ENCODE data around the gene GATA2.

Gene GATA2

DNA sequence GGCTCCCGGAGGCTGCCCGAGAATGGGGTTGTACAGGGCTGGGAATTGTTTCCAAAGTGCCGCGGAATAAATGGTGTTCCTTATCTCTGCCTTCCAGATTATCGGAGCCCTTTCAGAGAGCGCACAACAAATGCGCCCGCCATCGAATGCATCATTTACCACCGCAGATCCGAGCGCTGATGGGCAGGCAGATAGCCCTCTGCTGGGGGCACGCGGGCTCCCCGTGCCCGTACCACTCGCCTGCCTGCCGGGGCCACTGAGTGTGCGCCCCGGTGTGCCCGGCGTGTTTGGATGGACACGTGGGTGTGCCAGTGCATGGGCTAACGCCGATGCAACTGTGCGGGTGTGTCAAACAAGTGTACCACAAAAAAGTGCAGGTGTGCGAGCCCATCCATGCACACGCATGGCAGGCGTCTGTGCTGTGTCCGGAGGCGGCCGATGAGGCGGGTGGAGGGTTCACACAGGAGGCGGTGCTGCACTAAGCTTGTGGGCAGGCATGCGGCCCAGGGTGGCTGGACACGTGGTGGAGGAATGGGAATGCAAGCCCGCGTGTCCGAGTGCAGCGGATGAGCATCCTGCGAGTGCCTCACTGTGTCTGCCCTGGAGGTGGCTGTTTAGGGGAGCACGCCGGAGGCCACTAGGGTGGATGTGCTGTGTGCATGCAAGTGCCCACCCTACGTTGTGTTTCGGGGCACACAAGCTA is 3.8 kb upstream of the GATA2 start:
- TF ChIP-seq, protein P1, sequence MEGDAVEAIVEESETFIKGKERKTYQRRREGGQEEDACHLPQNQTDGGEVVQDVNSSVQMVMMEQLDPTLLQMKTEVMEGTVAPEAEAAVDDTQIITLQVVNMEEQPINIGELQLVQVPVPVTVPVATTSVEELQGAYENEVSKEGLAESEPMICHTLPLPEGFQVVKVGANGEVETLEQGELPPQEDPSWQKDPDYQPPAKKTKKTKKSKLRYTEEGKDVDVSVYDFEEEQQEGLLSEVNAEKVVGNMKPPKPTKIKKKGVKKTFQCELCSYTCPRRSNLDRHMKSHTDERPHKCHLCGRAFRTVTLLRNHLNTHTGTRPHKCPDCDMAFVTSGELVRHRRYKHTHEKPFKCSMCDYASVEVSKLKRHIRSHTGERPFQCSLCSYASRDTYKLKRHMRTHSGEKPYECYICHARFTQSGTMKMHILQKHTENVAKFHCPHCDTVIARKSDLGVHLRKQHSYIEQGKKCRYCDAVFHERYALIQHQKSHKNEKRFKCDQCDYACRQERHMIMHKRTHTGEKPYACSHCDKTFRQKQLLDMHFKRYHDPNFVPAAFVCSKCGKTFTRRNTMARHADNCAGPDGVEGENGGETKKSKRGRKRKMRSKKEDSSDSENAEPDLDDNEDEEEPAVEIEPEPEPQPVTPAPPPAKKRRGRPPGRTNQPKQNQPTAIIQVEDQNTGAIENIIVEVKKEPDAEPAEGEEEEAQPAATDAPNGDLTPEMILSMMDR (IDR thresholded peaks at IDR 0.05; ENCODE audit: low read depth, low read length), result no peak
- TF ChIP-seq, protein P2, sequence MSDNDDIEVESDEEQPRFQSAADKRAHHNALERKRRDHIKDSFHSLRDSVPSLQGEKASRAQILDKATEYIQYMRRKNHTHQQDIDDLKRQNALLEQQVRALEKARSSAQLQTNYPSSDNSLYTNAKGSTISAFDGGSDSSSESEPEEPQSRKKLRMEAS (IDR thresholded peaks at IDR 0.05; ENCODE audit: low read depth, low read length), result no peak
- TF ChIP-seq MYC (IDR thresholded peaks at IDR 0.05; ENCODE audit: low read depth, low read length) (no peak), POLR2A (IDR thresholded peaks at IDR 0.05; ENCODE audit: extremely low read depth, insufficient read length) (no peak)
- no peak overlapping the region for H3K4me3 ChIP-seq (ENCODE audit: low read depth, low read length)
- no peak for DNase-seq (ENCODE audit: low read depth)

DNA sequence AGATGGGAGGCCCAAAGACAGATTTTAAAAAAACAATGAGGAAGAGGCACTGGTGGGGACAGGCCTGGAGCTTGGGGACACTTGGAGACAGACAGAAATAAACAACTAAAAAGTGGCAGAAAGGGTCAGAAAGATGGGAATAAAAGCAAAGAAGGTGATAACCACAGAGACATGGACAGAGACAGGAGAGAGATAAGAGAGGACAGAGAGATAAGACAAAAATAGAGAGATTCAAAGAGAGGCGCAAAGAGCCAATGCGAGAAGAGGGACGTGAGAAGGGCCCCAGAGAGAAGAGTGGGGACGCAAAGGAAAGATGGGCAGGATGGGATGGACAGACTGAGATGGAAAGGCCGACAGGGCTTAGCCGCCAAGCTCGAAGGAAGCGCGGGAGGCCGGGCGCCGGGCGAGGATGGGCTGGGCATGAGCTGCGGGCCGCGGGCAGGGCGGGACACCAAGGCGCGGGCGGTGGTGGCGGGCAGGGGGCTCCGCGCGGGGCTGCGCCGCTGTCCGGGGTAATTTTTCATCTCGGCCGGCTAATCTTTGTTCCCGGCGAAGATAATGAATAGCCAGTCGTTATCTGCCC is 3.1 kb upstream of the GATA2 start:
- no peak for TF ChIP-seq POLR2A (IDR thresholded peaks at IDR 0.05; ENCODE audit: extremely low read depth, insufficient read length)
- TF ChIP-seq, protein P1 (IDR thresholded peaks at IDR 0.05; ENCODE audit: low read depth, low read length), result no peak
- TF ChIP-seq MYC (IDR thresholded peaks at IDR 0.05; ENCODE audit: low read depth, low read length), result no peak
- H3K4me3 ChIP-seq (ENCODE audit: low read depth, low read length), result no peak overlapping the region
- DNase-seq (ENCODE audit: low read depth), result no peak

DNA sequence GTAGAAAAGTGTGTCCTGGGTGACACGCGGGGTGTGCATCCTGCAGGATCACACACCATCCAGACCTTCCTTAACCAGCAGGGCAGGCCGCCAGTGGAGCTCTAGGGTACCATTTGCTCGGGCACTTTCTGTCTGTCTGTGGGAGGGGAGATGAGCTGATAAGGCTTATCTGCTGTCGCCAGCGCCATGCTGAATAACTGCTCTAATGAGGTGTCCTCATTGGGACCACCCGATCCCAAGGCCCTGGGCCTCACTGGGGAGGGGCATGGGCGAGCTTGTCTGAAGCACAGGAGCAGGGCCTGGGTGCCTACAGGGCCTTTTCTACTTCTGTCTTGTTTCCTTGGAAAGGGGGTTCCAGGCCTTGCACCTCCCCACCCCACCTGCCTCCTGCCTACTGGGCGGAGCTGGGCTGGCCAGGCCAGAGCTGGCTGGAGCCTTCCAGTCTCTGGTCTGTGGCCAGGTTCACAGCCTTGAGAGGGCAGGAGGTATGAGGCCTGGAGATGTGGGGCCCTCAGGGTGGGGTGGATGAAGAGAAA is 2.5 kb upstream of the GATA2 start:
- TF ChIP-seq, protein P2 (IDR thresholded peaks at IDR 0.05; ENCODE audit: low read depth, low read length), result no peak
- TF ChIP-seq MYC (IDR thresholded peaks at IDR 0.05; ENCODE audit: low read depth, low read length), result no peak
- TF ChIP-seq POLR2A (IDR thresholded peaks at IDR 0.05; ENCODE audit: extremely low read depth, insufficient read length), result no peak
- TF ChIP-seq, protein P1 (IDR thresholded peaks at IDR 0.05; ENCODE audit: low read depth, low read length), result no peak
- peak; percentile 37 for DNase-seq (ENCODE audit: low read depth)
- H3K4me3 ChIP-seq (ENCODE audit: low read depth, low read length), result no peak overlapping the region

DNA sequence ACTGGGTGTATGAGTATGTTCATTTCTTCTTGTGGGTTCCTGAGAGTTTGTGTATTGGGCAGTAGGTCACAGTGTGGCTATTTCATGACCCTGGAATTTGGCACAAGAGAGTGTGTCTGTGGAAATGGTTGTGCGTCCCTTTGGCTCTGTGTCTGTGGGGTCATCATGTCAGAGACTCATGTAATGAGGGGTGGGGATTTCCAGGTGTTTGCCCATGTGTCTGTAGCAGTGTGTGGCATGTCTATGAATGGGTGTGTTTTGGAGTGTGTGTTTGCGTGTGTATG is 1.3 kb upstream of the GATA2 start:
- H3K4me3 ChIP-seq (ENCODE audit: low read depth, low read length), result no peak overlapping the region
- DNase-seq (ENCODE audit: low read depth), result no peak
- TF ChIP-seq POLR2A (IDR thresholded peaks at IDR 0.05; ENCODE audit: extremely low read depth, insufficient read length) (no peak), MYC (IDR thresholded peaks at IDR 0.05; ENCODE audit: low read depth, low read length) (no peak)
- TF ChIP-seq, protein P2 (IDR thresholded peaks at IDR 0.05; ENCODE audit: low read depth, low read length), result no peak
- TF ChIP-seq, protein P1 (IDR thresholded peaks at IDR 0.05; ENCODE audit: low read depth, low read length), result no peak

DNA sequence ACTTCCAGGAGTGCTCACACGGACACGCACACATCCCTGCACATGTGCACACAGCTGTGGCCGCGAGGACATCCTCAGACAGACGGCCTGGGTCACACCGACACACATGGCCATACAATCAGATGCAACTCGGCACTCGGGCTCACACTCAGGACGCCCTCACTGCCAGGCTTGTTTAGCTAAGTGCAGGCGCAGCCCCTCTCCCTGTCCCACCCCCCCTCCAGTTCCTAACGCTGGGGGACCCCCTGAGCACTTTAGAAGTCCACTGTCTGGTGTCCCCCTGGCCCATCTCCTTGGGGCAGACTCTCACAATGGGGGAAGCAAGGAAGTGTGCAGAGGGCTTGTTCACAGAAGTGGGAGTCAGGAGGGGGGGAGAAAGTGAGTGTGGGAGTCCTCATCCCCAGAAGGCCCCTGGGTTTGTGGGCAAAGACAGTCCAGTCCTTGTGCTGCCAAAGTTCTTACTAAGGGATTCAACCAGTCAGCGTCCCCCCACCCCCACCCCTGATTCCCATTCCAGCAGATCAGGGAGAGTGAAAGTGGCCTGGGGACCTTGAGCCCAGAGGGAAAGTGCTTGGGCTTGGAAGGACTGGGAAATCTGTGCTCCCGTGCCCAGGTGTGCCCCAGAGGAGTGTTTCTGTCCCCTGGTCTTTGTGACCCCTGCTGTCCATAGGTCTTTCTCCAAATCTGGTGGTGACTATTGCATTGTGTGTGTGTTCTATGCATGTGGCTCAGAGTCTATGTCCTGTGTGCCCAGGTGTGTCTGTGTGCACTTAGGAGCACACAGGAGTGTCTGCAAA is 767 bp upstream of the GATA2 start:
- peak overlapping the region; percentile 88 for H3K4me3 ChIP-seq (ENCODE audit: low read depth, low read length)
- TF ChIP-seq POLR2A (IDR thresholded peaks at IDR 0.05; ENCODE audit: extremely low read depth, insufficient read length), result no peak
- TF ChIP-seq MYC (IDR thresholded peaks at IDR 0.05; ENCODE audit: low read depth, low read length), result no peak
- TF ChIP-seq, protein P2 (IDR thresholded peaks at IDR 0.05; ENCODE audit: low read depth, low read length), result no peak; the same call in 1 of the 2 replicates
- TF ChIP-seq, protein P1 (IDR thresholded peaks at IDR 0.05; ENCODE audit: low read depth, low read length), result no peak
- DNase-seq (ENCODE audit: low read depth), result peak; percentile 57

Data from NB4 (cell line).